ENCODE results near the gene GTPBP1. TPM values are rescaled to one million over a fixed set of nuclear protein-coding genes. Genes with fewer than 3 reads are reported as not detected.

GTPBP1 gene
- total and polyA plus RNA-seq, 2 of the 4 experiments (the other 2 are of a cell fraction) = 12.4 to 29.5 TPM

DNA sequence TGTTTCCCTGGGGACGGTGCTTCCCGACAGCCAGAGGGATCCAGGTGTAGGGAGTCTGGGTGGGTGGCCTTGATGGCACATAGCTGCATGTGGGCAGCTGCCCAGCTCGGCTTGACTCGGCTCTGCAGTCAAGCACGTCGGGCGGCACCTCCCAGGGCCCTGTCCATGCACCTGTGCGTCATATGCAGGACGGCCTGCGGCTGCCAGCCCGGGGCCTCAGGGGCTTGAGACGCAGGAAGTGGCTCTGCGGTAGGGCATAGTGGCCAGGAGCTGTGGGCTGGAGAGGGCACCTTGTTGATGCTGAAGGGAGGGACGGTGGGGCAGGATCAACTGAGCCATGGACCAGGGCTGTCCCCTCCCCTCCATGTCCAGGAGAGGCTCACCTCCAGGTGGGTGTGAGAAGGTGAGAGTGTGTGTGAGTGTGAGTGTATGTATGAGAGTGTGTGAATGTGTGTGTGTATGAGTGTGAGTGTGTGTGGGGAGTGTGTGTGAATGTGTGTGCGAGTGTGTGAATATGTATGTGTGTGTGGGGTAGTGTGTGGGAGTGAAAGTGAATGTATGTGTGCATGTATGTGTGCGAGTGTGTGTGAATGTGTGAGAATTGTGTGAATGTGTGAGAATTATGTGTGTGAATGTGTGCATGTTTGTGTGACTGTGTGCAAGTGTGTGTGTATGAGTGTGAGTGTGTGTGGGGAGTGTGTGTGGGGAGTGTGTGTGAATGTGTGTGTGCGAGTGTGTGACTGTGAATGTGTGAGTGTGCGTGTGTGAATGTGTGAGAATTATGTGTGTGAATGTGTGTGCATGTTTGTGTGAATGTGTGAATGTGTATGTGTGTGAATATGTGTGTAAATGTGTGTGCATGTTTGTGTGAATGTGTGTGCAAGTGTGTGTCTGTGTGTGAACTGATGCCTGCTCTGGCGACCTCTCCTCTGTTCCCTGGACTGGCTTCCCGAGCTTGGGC lies 55.7 kb downstream of the GTPBP1 start:
- H2AK5ac ChIP-seq (ENCODE audit: low read depth, low read length) = peak overlapping the region; percentile 10; the same call in 1 of the 2 replicates
- H4K8ac ChIP-seq (ENCODE audit: low read depth in 2 of 2, low read length in 2 of 2) = no peak overlapping the region
- H4K5ac ChIP-seq (ENCODE audit: low read depth, low read length) = no peak overlapping the region
- no peak overlapping the region for H2BK120ac ChIP-seq (ENCODE audit: low read depth, low read length)
- H3K27ac ChIP-seq (ENCODE audit: insufficient read depth, low read length) = no peak overlapping the region
- no peak overlapping the region for H3K9ac ChIP-seq (ENCODE audit: low read depth, low read length)
- ChIA-PET POLR2A (ENCODE audit: unreplicated experiment) (no interaction called here), CTCF (no interaction called here)
- H3K23ac ChIP-seq (ENCODE audit: low read depth, low read length) = no peak overlapping the region
- peaks cover 3% of the 10 kb centered on the region for H3K4me1 ChIP-seq (ENCODE audit: control insufficient read depth, insufficient read depth, low read length)
- no peak overlapping the region for H3K56ac ChIP-seq (ENCODE audit: extremely low read depth, insufficient read depth, low read length)
- H3K9me1 ChIP-seq (ENCODE audit: insufficient read depth, low read length) = peaks cover 18% of the 10 kb centered on the region
- no peaks in the 10 kb centered on the region for H3K27me3 ChIP-seq (ENCODE audit: control insufficient read depth, insufficient read depth, low read length)
- H3K4ac ChIP-seq (ENCODE audit: low read depth, low read length) = peak overlapping the region; percentile 29; the same call in 1 of the 2 replicates
- intact Hi-C loops (cut with micrococcal nuclease) = loop anchor here (10.0 kb wide), 1 partner anchor 553 kb away; the partner anchor contains the start of gene RPL3
- H3K9me3 ChIP-seq (ENCODE audit: control insufficient read depth, insufficient read depth, low read length) = no peaks in the 10 kb centered on the region
- DNase-seq (no peak), ATAC-seq (ENCODE audit: low read depth) (no peak)
- peak overlapping the region; percentile 52; the same call in 1 of the 2 replicates for H3K14ac ChIP-seq (replicated peaks; ENCODE audit: low read depth, low read length)
- H2BK5ac ChIP-seq (ENCODE audit: low read depth, low read length, poor library complexity, severe bottlenecking) = peak overlapping the region; percentile 78
- H2AK9ac ChIP-seq (replicated peaks; ENCODE audit: low read depth, low read length, poor library complexity) = no peak overlapping the region
- H3K79me1 ChIP-seq (ENCODE audit: low read depth in 1 of 2, low read length in 2 of 2) = peaks cover 0 to 12% of the 10 kb centered on the region in 2 experiments; a peak in 2 of 4 replicates
- H2BK20ac ChIP-seq (ENCODE audit: low read depth, low read length) = no peak overlapping the region
- H4K91ac ChIP-seq (ENCODE audit: insufficient read depth, low read depth, low read length) = no peak overlapping the region
- no peak overlapping the region for H3K18ac ChIP-seq (ENCODE audit: low read depth, low read length)
- 64 to 100% methylated on average over 2 to 13 of the region's 20 CpGs for WGBS, 2 experiments (ENCODE audit: extremely low coverage in 2 of 2, insufficient read length in 1 of 2)
- no peak overlapping the region for H2BK15ac ChIP-seq (ENCODE audit: low read depth, low read length)
- BruUV-seq (replicated peaks) = no TSS peak
- dilution Hi-C loops (cut with HindIII; ENCODE audit: low sequenced_read_pairs, unreplicated experiment) = no loop called here
- in situ Hi-C loops (cut with MboI; ENCODE audit: low sequenced_read_pairs) = loop anchor here (10.0 kb wide), 1 partner anchor 243 kb away; no protein-coding TSS in a partner anchor
- no peak for TF ChIP-seq RFX5 (IDR thresholded peaks at IDR 0.05; ENCODE audit: low read depth, low read length)
- TF ChIP-seq SMC3 (IDR thresholded peaks at IDR 0.05; ENCODE audit: low read depth, low read length) = no peak
- no peak for TF ChIP-seq FOS (IDR thresholded peaks at IDR 0.05; ENCODE audit: low read depth, low read length)
- no peak for TF ChIP-seq RCOR1 (IDR thresholded peaks at IDR 0.05; ENCODE audit: insufficient replicate concordance, low read length)
- TF ChIP-seq NFE2L2 (IDR thresholded peaks at IDR 0.05; ENCODE audit: low read depth, low read length) = no peak
- no peak for TF ChIP-seq RAD21 (IDR thresholded peaks at IDR 0.05; ENCODE audit: low read length)
- TF ChIP-seq, protein P1, sequence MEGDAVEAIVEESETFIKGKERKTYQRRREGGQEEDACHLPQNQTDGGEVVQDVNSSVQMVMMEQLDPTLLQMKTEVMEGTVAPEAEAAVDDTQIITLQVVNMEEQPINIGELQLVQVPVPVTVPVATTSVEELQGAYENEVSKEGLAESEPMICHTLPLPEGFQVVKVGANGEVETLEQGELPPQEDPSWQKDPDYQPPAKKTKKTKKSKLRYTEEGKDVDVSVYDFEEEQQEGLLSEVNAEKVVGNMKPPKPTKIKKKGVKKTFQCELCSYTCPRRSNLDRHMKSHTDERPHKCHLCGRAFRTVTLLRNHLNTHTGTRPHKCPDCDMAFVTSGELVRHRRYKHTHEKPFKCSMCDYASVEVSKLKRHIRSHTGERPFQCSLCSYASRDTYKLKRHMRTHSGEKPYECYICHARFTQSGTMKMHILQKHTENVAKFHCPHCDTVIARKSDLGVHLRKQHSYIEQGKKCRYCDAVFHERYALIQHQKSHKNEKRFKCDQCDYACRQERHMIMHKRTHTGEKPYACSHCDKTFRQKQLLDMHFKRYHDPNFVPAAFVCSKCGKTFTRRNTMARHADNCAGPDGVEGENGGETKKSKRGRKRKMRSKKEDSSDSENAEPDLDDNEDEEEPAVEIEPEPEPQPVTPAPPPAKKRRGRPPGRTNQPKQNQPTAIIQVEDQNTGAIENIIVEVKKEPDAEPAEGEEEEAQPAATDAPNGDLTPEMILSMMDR (conservative IDR thresholded peaks at IDR 0.05; ENCODE audit: low read depth, low read length) = no peak
- TF ChIP-seq MAZ (IDR thresholded peaks at IDR 0.05; ENCODE audit: borderline replicate concordance, low read depth, low read length) = no peak
- TF ChIP-seq, protein P2, sequence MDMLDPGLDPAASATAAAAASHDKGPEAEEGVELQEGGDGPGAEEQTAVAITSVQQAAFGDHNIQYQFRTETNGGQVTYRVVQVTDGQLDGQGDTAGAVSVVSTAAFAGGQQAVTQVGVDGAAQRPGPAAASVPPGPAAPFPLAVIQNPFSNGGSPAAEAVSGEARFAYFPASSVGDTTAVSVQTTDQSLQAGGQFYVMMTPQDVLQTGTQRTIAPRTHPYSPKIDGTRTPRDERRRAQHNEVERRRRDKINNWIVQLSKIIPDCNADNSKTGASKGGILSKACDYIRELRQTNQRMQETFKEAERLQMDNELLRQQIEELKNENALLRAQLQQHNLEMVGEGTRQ (IDR thresholded peaks at IDR 0.05; ENCODE audit: low read depth, low read length) = no peak
- H3K36me3 ChIP-seq (ENCODE audit: control insufficient read depth, insufficient read depth, low read length) = no peaks in the 10 kb centered on the region
- no peak overlapping the region for H3K4me3 ChIP-seq (ENCODE audit: insufficient read depth, low read depth, low read length)
- H2AFZ ChIP-seq (replicated peaks; ENCODE audit: low read length, poor library complexity) = peak overlapping the region; percentile 34
- no peaks in the 10 kb centered on the region for H4K20me1 ChIP-seq (ENCODE audit: insufficient read depth, low read length)
- no peak overlapping the region for H3K4me2 ChIP-seq (ENCODE audit: low read depth, low read length)

Data from IMR-90 (cell line).